GM12878 (cell line): ENCODE measurements around the gene MICAL3. TPM values are rescaled to one million over a fixed set of nuclear protein-coding genes. Genes with fewer than 3 reads are reported as not detected.

Source experiments
- BCL11A ChIP-seq: IDR thresholded peaks from 2 replicates; pipeline ENCODE4 v1.6.1; 2011; ENCODE audit warnings: low read depth, low read length
- CEBPB ChIP-seq, 2 experiments: fragments of 150-350 bp in 1 of 2; IDR thresholded peaks; 2 replicates each; pipeline ENCODE4 v1.6.1; 2012 to 2014; ENCODE audit warnings: low read depth in 2 of 2, low read length in 2 of 2, borderline replicate concordance in 1 of 2, inconsistent platforms in 1 of 2
- FOXK2 ChIP-seq: fragments of 450-650 bp; IDR thresholded peaks from 2 replicates; pipeline ENCODE4 v1.6.1; 2017; ENCODE audit warnings: mild to moderate bottlenecking, moderate library complexity
- HCFC1 ChIP-seq: fragments of 150-350 bp; IDR thresholded peaks from 2 replicates; pipeline ENCODE4 v1.6.1; 2014; ENCODE audit warnings: low read length
- HSF1 ChIP-seq: fragments of 150-350 bp; IDR thresholded peaks from 2 replicates; pipeline ENCODE4 v1.6.1; 2014; ENCODE audit warnings: mild to moderate bottlenecking, low read depth, low read length
- IKZF2 ChIP-seq, 2 experiments: fragments of 450-650 bp; IDR thresholded peaks; 2 replicates each; pipeline ENCODE4 v1.6.1; 2017; ENCODE audit warnings: mild to moderate bottlenecking in 2 of 2, moderate library complexity in 2 of 2
- IRF4 ChIP-seq: IDR thresholded peaks from 2 replicates; pipeline ENCODE4 v1.6.1; 2011; ENCODE audit warnings: low read depth, low read length
- IRF5 ChIP-seq: fragments of 450-650 bp; IDR thresholded peaks from 2 replicates; pipeline ENCODE4 v1.6.1; 2017; ENCODE audit warnings: borderline replicate concordance
- JUND ChIP-seq: IDR thresholded peaks from 2 replicates; pipeline ENCODE4 v1.6.1; 2012; ENCODE audit warnings: low read depth, mild to moderate bottlenecking, low read length, improper control_type of control experiment, moderate library complexity
- KLF5 ChIP-seq: fragments of 450-650 bp; IDR thresholded peaks from 2 replicates; pipeline ENCODE4 v1.6.1; 2014; ENCODE audit warnings: mild to moderate bottlenecking; ENCODE audit not compliant: partially characterized antibody
- NR2C1 ChIP-seq: fragments of 450-650 bp; IDR thresholded peaks from 2 replicates; pipeline ENCODE4 v1.6.1; 2017; ENCODE audit warnings: antibody characterized with exemption, mild to moderate bottlenecking, moderate library complexity
- POLR2A ChIP-seq: IDR thresholded peaks from 2 replicates; pipeline ENCODE4 v1.6.1; 2011; ENCODE audit warnings: low read depth, mild to moderate bottlenecking, low read length
- PRDM15 ChIP-seq: fragments of 450-650 bp; formaldehyde crosslinking; IDR thresholded peaks from 2 replicates; pipeline ENCODE4 v1.4.0; 2020; ENCODE audit warnings: mild to moderate bottlenecking, moderate library complexity
- SP1 ChIP-seq: IDR thresholded peaks from one replicate; pipeline ENCODE4 v1.6.1; 2011; ENCODE audit warnings: low read depth, low read length
- SREBF1 ChIP-seq: IDR thresholded peaks from 2 replicates; pipeline ENCODE4 v1.6.1; 2012; ENCODE audit warnings: mild to moderate bottlenecking, low read length
- SRF ChIP-seq, 2 experiments: IDR thresholded peaks; 2 replicates each; pipeline ENCODE4 v1.6.1; 2011; ENCODE audit warnings: low read depth in 2 of 2, low read length in 2 of 2, mild to moderate bottlenecking in 1 of 2, moderate library complexity in 1 of 2
- SUZ12 ChIP-seq: fragments of 200-600 bp; sonication (generic); IDR thresholded peaks from one replicate; pipeline ENCODE4 v1.6.1; 2018; ENCODE audit warnings: antibody characterized with exemption, mild to moderate bottlenecking; ENCODE audit not compliant: unreplicated experiment
- TBL1XR1 ChIP-seq: IDR thresholded peaks from 2 replicates; pipeline ENCODE4 v1.6.1; 2012; ENCODE audit warnings: low read depth, low read length, improper control_type of control experiment
- USF2 ChIP-seq: IDR thresholded peaks from 2 replicates; pipeline ENCODE4 v1.6.1; 2011; ENCODE audit warnings: low read depth, low read length, improper control_type of control experiment, borderline replicate concordance
- ZBTB33 ChIP-seq: fragments of 450-650 bp; IDR thresholded peaks from 2 replicates; pipeline ENCODE4 v1.6.1; 2017; ENCODE audit warnings: mild to moderate bottlenecking
- ZNF217 ChIP-seq: fragments of 450-650 bp; IDR thresholded peaks from 2 replicates; pipeline ENCODE4 v1.6.1; 2017; ENCODE audit warnings: antibody characterized with exemption, mild to moderate bottlenecking
- ZNF274 ChIP-seq: IDR thresholded peaks from one replicate; pipeline ENCODE4 v1.8.0; 2011; ENCODE audit not compliant: insufficient read length, insufficient read depth
- polyA plus RNA-seq, 11 experiments: library from polyadenylated mRNA; depleted of rRNA in 4 of 11; unstranded in 6 of 11; stranded (reverse) in 5 of 11; fragments of >200 nt; fragmentation: Nextera tagmentation in 4 of 11; fragmentation: Illumina TruSeq in 1 of 11; extraction: Ambion mirVana in 4 of 11; extraction: Trizol in 1 of 11; gene quantifications; 1 replicate in 1 of 11; 2 replicates in 10 of 11; pipeline versions ENCODE4 v1.2.1 to v1.2.3, GENCODE V29; 2011 to 2016; ENCODE audit warnings: inconsistent platforms in 2 of 11, missing spikeins in 2 of 11, low read depth in 1 of 11
- total RNA-seq, 4 experiments: library from RNA; depleted of rRNA in 3 of 4; stranded (reverse); fragments of >200 nt in 3 of 4; fragmentation: Illumina TruSeq in 1 of 4; extraction: Trizol in 1 of 4; gene quantifications; 2 replicates each; pipeline versions ENCODE4 v1.2.1 to v1.2.3, GENCODE V29; 2013 to 2021

Gene MICAL3
- total and polyA plus RNA-seq, 10 of the 15 experiments (the other 5 are each of a cell fraction or from before 2014, with no cell fraction given), result 2.6 to 92.2 (median 24.0) TPM

- no peak for TF ChIP-seq JUND
- TF ChIP-seq TBL1XR1, result no peak
- TF ChIP-seq HSF1, result no peak
- TF ChIP-seq ZBTB33, result no peak
- no peak for TF ChIP-seq PRDM15 (CRISPR knock-in tag)
- TF ChIP-seq USF2, result no peak; the same call in 1 of the 2 replicates
- TF ChIP-seq CEBPB (IDR thresholded peaks at IDR 0.05; ENCODE audit: borderline replicate concordance in 1 of 2, low read depth in 2 of 2, low read length in 2 of 2), result peak in 1 of 2 experiments; percentile 82; a peak in 2 of 4 replicates
- TF ChIP-seq IRF5, result 0 out of 2 replicates have a peak, but pooled peaks have one; percentile 19
- TF ChIP-seq ZNF274, result no peak
- no peak for TF ChIP-seq FOXK2
- TF ChIP-seq KLF5, result no peak
- TF ChIP-seq SRF (IDR thresholded peaks at IDR 0.05; ENCODE audit: low read depth in 2 of 2, low read length in 2 of 2), result no peak
- TF ChIP-seq SREBF1, result no peak
- TF ChIP-seq BCL11A, result peak; percentile 82
- no peak for TF ChIP-seq NR2C1
- TF ChIP-seq ZNF217, result 0 out of 2 replicates have a peak, but pooled peaks have one; percentile 19
- peak; percentile 80 for TF ChIP-seq IRF4
- no peak for TF ChIP-seq HCFC1
- TF ChIP-seq SP1, result no peak
- no peak for TF ChIP-seq SUZ12
- TF ChIP-seq IKZF2 (IDR thresholded peaks at IDR 0.05), result peak; percentile 92 to 95
- no peak for TF ChIP-seq POLR2A
Measured at GRCh38 chr22:17974703-17975372, 49.5 kb downstream of the MICAL3 start (continued).
